NB4 (cell line): ENCODE results near the gene CPNE9.

Experiments
- CTCF ChIP-seq: IDR thresholded peaks from one replicate; pipeline ENCODE4 v1.5.1; 2012; ENCODE audit warnings: low read depth, low read length
- MYC ChIP-seq: IDR thresholded peaks from 2 replicates; pipeline ENCODE4 v1.6.1; 2011; ENCODE audit warnings: low read depth, low read length
- POLR2A ChIP-seq: IDR thresholded peaks from 2 replicates; pipeline ENCODE4 v1.6.1; 2011; ENCODE audit warnings: mild to moderate bottlenecking; ENCODE audit not compliant: insufficient read length; ENCODE audit errors: extremely low read depth

GRCh38 chr3:9660972-9661371, 42.7 kb upstream of the CPNE9 start:
- TF ChIP-seq CTCF: no peak
- no peak for TF ChIP-seq POLR2A
- TF ChIP-seq MYC: no peak
